ENCODE data around the gene ITIH3.

- TF ChIP-seq CTCF (conservative IDR thresholded peaks at IDR 0.05 in 1 of 2, IDR thresholded peaks at IDR 0.05 in 1 of 2; ENCODE audit: extremely low read depth in 1 of 2, insufficient read depth in 1 of 2, low read depth in 1 of 2, low read length in 2 of 2) (no peak), EZH2 (IDR thresholded peaks at IDR 0.05; ENCODE audit: borderline replicate concordance, low read length) (no peak)
Observed at GRCh38 chr3:52792413-52792812, 2.2 kb upstream of the ITIH3 start.
